Prostate gland (tissue), 2 donors: Measurements from ENCODE around the gene SORBS1.

ENCODE experiments used
- CTCF ChIP-seq, 4 experiments: fragments of 200-600 bp in 2 of 4; fragments of 450-650 bp in 2 of 4; sonication (generic) in 2 of 4; IDR thresholded peaks; 1 replicate in 3 of 4; 2 replicates in 1 of 4; pipeline ENCODE4 v1.5.1; 2016 to 2019; ENCODE audit warnings: antibody characterized with exemption in 4 of 4, mild to moderate bottlenecking in 2 of 4, moderate library complexity in 2 of 4
- POLR2A ChIP-seq: fragments of 450-650 bp; IDR thresholded peaks from one replicate; pipeline ENCODE4 v1.6.1; 2016; ENCODE audit warnings: antibody characterized with exemption, mild to moderate bottlenecking

DNA sequence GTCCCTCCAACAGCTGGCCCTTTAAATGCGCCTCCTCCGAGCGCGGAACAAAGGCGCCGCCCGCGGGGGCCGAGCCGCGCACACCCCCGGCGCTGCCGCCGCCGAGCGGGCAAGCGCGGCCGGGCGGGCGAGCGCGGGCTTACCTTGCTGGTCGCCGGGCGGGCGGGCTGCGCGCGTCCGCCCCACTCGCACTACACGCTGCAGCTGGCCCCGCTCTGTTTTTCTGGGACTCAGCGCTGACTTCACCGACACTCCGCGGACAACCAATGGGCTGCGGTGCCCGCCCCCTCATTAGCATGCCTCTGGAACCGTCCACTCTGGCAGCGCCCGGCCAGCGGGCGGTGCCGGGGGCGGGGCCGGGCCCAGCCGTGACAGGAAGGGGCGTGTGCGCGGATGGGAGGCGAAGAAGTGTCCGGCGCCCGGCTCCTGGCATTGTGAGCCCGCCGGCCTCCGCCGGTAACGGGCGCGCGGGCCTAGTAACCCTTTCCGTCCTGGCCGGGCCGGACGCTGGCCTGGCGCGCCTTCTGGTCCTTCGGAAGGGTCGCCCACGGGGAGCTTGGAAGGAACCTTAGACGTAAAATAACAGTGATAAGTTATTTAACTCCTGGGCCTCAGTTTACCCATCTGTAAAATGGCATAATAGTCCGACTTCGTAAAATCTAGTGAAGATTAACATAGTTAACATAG, at the start of gene SORBS1:
- TF ChIP-seq POLR2A: peak; percentile 99
- peak in 1 of 4 experiments; percentile 21 for TF ChIP-seq CTCF (IDR thresholded peaks at IDR 0.05)
